Measurements from ENCODE around the gene PPARD.

The PPARD gene

GRCh38 chr6:35342258-35343091 is at the start of gene PPARD:
Gene PPARD, plus strand, starts transcription at chr6:35342558. Its CDS starts 68,530 bp downstream, at chr6:35411088.
- H3K4me3 ChIP-seq (ENCODE audit: low read depth, low read length): peak within 1 kb of the TSS; percentile 59
- DNase-seq (ENCODE audit: low read depth): peak; percentile 95
- TF ChIP-seq MYC (IDR thresholded peaks at IDR 0.05; ENCODE audit: low read depth, low read length): no peak; the same call in 1 of the 2 replicates
- TF ChIP-seq MAX (IDR thresholded peaks at IDR 0.05; ENCODE audit: low read depth, low read length): 0 out of 2 replicates have a peak, but pooled peaks have one; percentile 9
- no peak for TF ChIP-seq POLR2A (IDR thresholded peaks at IDR 0.05; ENCODE audit: extremely low read depth, insufficient read length)
- peak; percentile 91 for TF ChIP-seq CTCF (IDR thresholded peaks at IDR 0.05; ENCODE audit: low read depth, low read length)

- TF ChIP-seq MAX (IDR thresholded peaks at IDR 0.05; ENCODE audit: low read depth, low read length) (no peak), CTCF (IDR thresholded peaks at IDR 0.05; ENCODE audit: low read depth, low read length) (no peak), POLR2A (IDR thresholded peaks at IDR 0.05; ENCODE audit: extremely low read depth, insufficient read length) (no peak), MYC (IDR thresholded peaks at IDR 0.05; ENCODE audit: low read depth, low read length) (no peak)
- no peak for DNase-seq (ENCODE audit: low read depth)
Observed at GRCh38 chr6:35293681-35294080, 48.7 kb upstream of the PPARD start.

DNA sequence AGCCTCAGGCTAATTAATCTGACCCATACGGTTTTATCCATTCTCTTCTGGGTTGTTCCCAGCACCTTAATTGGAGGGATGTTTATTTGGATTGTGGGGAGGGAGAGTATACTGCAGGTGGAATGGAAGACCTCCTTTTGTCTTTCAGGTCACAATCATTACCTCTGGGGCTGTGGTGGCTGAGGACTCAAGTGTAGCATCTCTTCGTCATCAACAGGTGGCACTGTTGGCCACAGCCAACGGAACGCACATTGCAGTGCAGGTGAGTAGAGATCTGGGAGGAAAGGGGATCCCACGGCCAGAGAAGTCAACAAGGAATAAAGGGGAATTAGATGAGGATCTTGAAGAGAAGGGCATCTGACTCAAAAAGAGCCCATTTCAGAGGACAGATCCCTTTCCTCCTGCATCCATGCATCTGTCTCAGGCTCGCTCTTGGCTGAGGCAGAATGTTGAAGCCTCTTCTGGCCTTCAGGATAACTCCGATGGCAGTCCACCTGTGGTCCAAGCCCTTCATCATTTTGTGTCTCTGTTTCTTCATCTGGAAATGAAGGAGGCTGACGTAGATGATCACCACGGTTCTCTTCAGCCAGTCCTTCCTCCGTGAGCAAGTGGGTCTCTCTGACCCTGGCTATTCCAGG is 47.9 kb upstream of the PPARD start:
- no peak overlapping the region for H3K4me3 ChIP-seq (ENCODE audit: low read depth, low read length)
- DNase-seq (ENCODE audit: low read depth): peak; percentile 63
- peak; percentile 94 for TF ChIP-seq CTCF (IDR thresholded peaks at IDR 0.05; ENCODE audit: low read depth, low read length)
- TF ChIP-seq MYC (IDR thresholded peaks at IDR 0.05; ENCODE audit: low read depth, low read length): no peak
- TF ChIP-seq POLR2A (IDR thresholded peaks at IDR 0.05; ENCODE audit: extremely low read depth, insufficient read length): no peak
- TF ChIP-seq MAX (IDR thresholded peaks at IDR 0.05; ENCODE audit: low read depth, low read length): 0 out of 2 replicates have a peak, but pooled peaks have one; percentile 45

More at GRCh38 chr6:35293681-35294080, 48.7 kb upstream of the PPARD start:
- H3K4me3 ChIP-seq (ENCODE audit: low read depth, low read length): no peak overlapping the region

GRCh38 chr6:35295036-35295435 is 47.3 kb upstream of the PPARD start:
- TF ChIP-seq MYC (IDR thresholded peaks at IDR 0.05; ENCODE audit: low read depth, low read length): no peak
- no peak for TF ChIP-seq MAX (IDR thresholded peaks at IDR 0.05; ENCODE audit: low read depth, low read length)
- TF ChIP-seq CTCF (IDR thresholded peaks at IDR 0.05; ENCODE audit: low read depth, low read length): no peak
- TF ChIP-seq POLR2A (IDR thresholded peaks at IDR 0.05; ENCODE audit: extremely low read depth, insufficient read length): no peak
- DNase-seq (ENCODE audit: low read depth): no peak
- no peak overlapping the region for H3K4me3 ChIP-seq (ENCODE audit: low read depth, low read length)

DNA sequence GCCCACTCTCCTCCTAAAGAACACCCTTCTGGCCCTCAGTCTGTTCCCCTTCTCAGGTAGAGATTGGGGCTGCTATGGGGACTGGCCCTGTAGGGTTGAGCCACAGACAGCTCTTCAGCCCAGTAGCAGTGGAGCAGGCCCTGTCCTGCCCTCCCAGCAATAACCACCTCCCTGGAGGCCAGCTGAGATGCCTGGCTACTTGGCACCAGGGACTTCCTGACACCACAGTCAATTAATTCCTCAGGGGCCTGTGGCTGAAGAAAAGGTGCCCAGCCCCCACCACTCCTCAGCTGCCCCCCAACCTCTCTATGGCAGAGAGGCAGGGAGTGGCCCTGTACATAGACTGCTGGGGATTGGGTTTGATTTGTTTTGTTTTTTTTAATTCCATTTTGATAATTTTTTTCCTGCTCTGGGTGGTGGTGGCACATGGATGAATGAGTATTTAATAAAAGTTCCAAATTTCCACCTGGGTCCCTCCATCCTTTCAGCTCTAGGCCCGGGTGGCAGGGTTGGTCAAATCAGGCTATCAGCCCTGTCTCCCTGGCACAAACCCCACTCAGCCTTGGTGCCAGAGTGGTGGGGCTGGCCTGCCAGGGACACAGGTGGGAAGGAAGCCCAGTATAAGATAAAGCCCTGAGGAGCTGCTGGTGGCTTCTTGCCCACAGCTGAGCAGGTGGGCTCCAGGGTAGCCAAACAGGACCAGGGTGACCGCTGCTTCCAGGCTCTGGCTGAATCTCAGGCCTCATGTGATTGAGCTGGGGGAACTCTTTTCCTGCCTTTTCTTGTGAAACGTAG is 46.6 kb upstream of the PPARD start:
- DNase-seq (ENCODE audit: low read depth): peak; percentile 51
- TF ChIP-seq MYC (IDR thresholded peaks at IDR 0.05; ENCODE audit: low read depth, low read length) (no peak), POLR2A (IDR thresholded peaks at IDR 0.05; ENCODE audit: extremely low read depth, insufficient read length) (no peak), CTCF (IDR thresholded peaks at IDR 0.05; ENCODE audit: low read depth, low read length) (no peak), MAX (IDR thresholded peaks at IDR 0.05; ENCODE audit: low read depth, low read length) (no peak)
- H3K4me3 ChIP-seq (ENCODE audit: low read depth, low read length): no peak overlapping the region
